HepG2 (cell line): ENCODE data around the gene CCER1. TPM values are rescaled to one million over a fixed set of nuclear protein-coding genes. Genes with fewer than 3 reads are reported as not detected.
A peak's percentile ranks its signal among the peaks of the same experiment; 100 is the strongest.

Experiments used
- ATAC-seq: fragments of 200-7000 bp; cut with Tn5 transposase; 3 replicates; pipeline ENCODE4 v1.9.1; 2020; ENCODE audit warnings: mild to moderate bottlenecking, moderate library complexity
- BruUV-seq: library from RNA; stranded (reverse); fragments of 400-500 nt; replicated peaks from 2 replicates; lab custom pipeline; 2021; lab: Mats Ljungman, UMichigan
- CTCF ChIA-PET: fragments of 300-600 bp; formaldehyde crosslinking; extraction: SDS; loops from one replicate; lab custom pipeline; 2021; ENCODE audit warnings: low total read pairs, inconsistent platforms, low intra/inter-chr PET ratio; lab: Yijun Ruan, JAX
- POLR2A ChIA-PET: fragments of 350-600 bp; sonication (Branson Sonifier 250); formaldehyde crosslinking; loops from one replicate; lab custom pipeline; 2020; ENCODE audit warnings: antibody characterized with exemption, inconsistent platforms; lab: Yijun Ruan, JAX
- DNase-seq: peaks from one replicate; pipeline ENCODE4 v3.0.0-alpha.2; 2015; ENCODE audit warnings: low spot score
- FAIRE-seq: peaks from 3 replicates; lab custom pipeline; 2011; peaks lifted over from hg19 to GRCh38; lab: Jason Lieb, UNC
- H2AFZ ChIP-seq: one replicate; pipeline ENCODE4 v1.6.1; 2011; ENCODE audit warnings: low read length, inconsistent platforms
- H3K27ac ChIP-seq: fragments of 300-600 bp; 3 replicates; pipeline ENCODE4 v1.8.0; 2011; ENCODE audit warnings: mixed run types, mild to moderate bottlenecking, mixed read lengths, low read length, inconsistent platforms; ENCODE audit not compliant: insufficient read depth; ENCODE audit errors: extremely low read length
- H3K27me3 ChIP-seq, 2 experiments: fragments of 200-600 bp in 1 of 2; 2 replicates in 1 of 2; 3 replicates in 1 of 2; pipeline versions ENCODE4 v1.6.0 to v1.8.0; 2011; ENCODE audit warnings: low read length in 2 of 2, mild to moderate bottlenecking in 2 of 2, moderate library complexity in 2 of 2, inconsistent platforms in 1 of 2; ENCODE audit not compliant: insufficient read depth in 2 of 2, control insufficient read depth in 1 of 2
- H3K36me3 ChIP-seq, 2 experiments: fragments of 200-600 bp in 1 of 2; replicated peaks in 1 of 2; 2 replicates in 1 of 2; 3 replicates in 1 of 2; pipeline versions ENCODE4 v1.5.1 to v1.8.0; 2011; ENCODE audit warnings: low read length in 2 of 2, inconsistent platforms in 1 of 2; ENCODE audit not compliant: insufficient read depth in 2 of 2, control insufficient read depth in 1 of 2
- H3K4me1 ChIP-seq: 2 replicates; pipeline ENCODE4 v1.5.1; 2012; ENCODE audit warnings: low read length, inconsistent platforms; ENCODE audit not compliant: insufficient read depth
- H3K4me2 ChIP-seq: 2 replicates; pipeline ENCODE4 v1.6.0; 2011; ENCODE audit warnings: low read depth, low read length, inconsistent platforms
- H3K4me3 ChIP-seq, 3 experiments: fragments of 200-600 bp in 1 of 3; sonication (generic), shearing (Covaris generic) in 1 of 3; replicated peaks in 1 of 3; 2 replicates each; pipeline ENCODE4 v1.5.1; 2011 to 2016; ENCODE audit warnings: low read length in 3 of 3, inconsistent platforms in 2 of 3, low read depth in 2 of 3, mild to moderate bottlenecking in 2 of 3, control low read depth in 1 of 3, mixed read lengths in 1 of 3; ENCODE audit not compliant: insufficient read depth in 1 of 3
- H3K79me2 ChIP-seq: one replicate; pipeline ENCODE4 v1.6.1; 2011; ENCODE audit warnings: low read length, inconsistent platforms; ENCODE audit not compliant: insufficient read depth
- H3K9ac ChIP-seq: 2 replicates; pipeline ENCODE4 v1.6.0; 2011; ENCODE audit warnings: mild to moderate bottlenecking, low read depth, low read length, inconsistent platforms; ENCODE audit not compliant: insufficient read depth
- H3K9me3 ChIP-seq: 2 replicates; pipeline ENCODE4 v1.5.1; 2012; ENCODE audit warnings: mild to moderate bottlenecking, low read length
- H4K20me1 ChIP-seq: 2 replicates; pipeline ENCODE4 v1.6.0; 2011; ENCODE audit warnings: inconsistent platforms, mild to moderate bottlenecking, low read length, moderate library complexity; ENCODE audit not compliant: insufficient read depth
- CEBPB ChIP-seq: IDR thresholded peaks from 2 replicates; pipeline ENCODE4 v1.6.1; 2011; ENCODE audit warnings: low read depth, low read length, improper control_type of control experiment, borderline replicate concordance
- CEBPG ChIP-seq: IDR thresholded peaks from 2 replicates; pipeline ENCODE4 v1.6.1; 2016
- KAT7 ChIP-seq: IDR thresholded peaks from 2 replicates; pipeline ENCODE4 v1.6.1; 2018; ENCODE audit warnings: borderline replicate concordance, missing compliant biosample characterization
- MIXL1 ChIP-seq: IDR thresholded peaks from 2 replicates; pipeline ENCODE4 v1.6.1; 2016
- SMC3 ChIP-seq: IDR thresholded peaks from 2 replicates; pipeline ENCODE4 v1.6.1; 2011; ENCODE audit warnings: low read length, improper control_type of control experiment
- STAG1 ChIP-seq: sonication (generic); formaldehyde crosslinking; IDR thresholded peaks from 2 replicates; pipeline ENCODE4 v1.4.0; 2020; ENCODE audit warnings: missing genetic modification reagents
- WGBS: methylation state at CpG from one replicate; pipeline ENCODE4 v1.1.6; 2017; ENCODE audit warnings: low lambda C conversion rate; 5-methylcytosine and 5-hydroxymethylcytosine counted together
- in situ Hi-C: cut with HindIII; loops from 2 replicates; pipeline ENCODE4 v1.10.0; 2017; ENCODE audit warnings: low pct_unique_long_range_greater_than_20kb; ENCODE audit not compliant: extremely low pct_ligation_motif_present
- intact Hi-C: fragments of 100-400 bp; cut with micrococcal nuclease; formaldehyde crosslinking; loops from one replicate; pipeline ENCODE4 v1.10.0; 2022; ENCODE audit not compliant: unreplicated experiment
- polyA plus RNA-seq, 8 experiments: library from polyadenylated mRNA; depleted of rRNA in 3 of 8; stranded (reverse) in 7 of 8; unstranded in 1 of 8; fragments of >200 nt; fragmentation: Illumina TruSeq in 4 of 8; extraction: Trizol in 4 of 8; gene quantifications; 2 replicates each; pipeline versions ENCODE4 v1.2.1 to v1.2.3, GENCODE V29; 2011 to 2016; ENCODE audit warnings: low read depth in 4 of 8, missing spikeins in 1 of 8, mixed read lengths in 1 of 8; ENCODE audit not compliant: insufficient read depth in 1 of 8
- total RNA-seq, 5 experiments: library from RNA; depleted of rRNA; stranded (reverse); fragments of >200 nt; fragmentation: Illumina TruSeq; extraction: Trizol; gene quantifications; 2 replicates each; pipeline ENCODE4 v1.2.3, GENCODE V29; 2016; ENCODE audit warnings: low read depth in 1 of 5
- TF ChIP-seq, protein P1 (sequence below), 2 experiments: fragments of 450-650 bp in 1 of 2; sonication (generic) in 1 of 2; formaldehyde crosslinking; IDR thresholded peaks; 2 replicates each; pipeline versions ENCODE4 v1.5.0 to v1.8.0; 2020 to 2022; ENCODE audit warnings: mild to moderate bottlenecking in 1 of 2, missing genetic modification reagents in 1 of 2
- TF ChIP-seq, protein P2 (sequence below): sonication (generic); formaldehyde crosslinking; IDR thresholded peaks from 2 replicates; pipeline ENCODE4 v1.5.0; 2020; ENCODE audit warnings: mild to moderate bottlenecking, missing genetic modification reagents, moderate library complexity
- TF ChIP-seq, protein P3 (sequence below): sonication (generic); formaldehyde crosslinking; IDR thresholded peaks from 2 replicates; pipeline ENCODE4 v1.4.0; 2020; ENCODE audit warnings: missing genetic modification reagents, borderline replicate concordance
- TF ChIP-seq, protein P4 (sequence below): sonication (generic); formaldehyde crosslinking; IDR thresholded peaks from 2 replicates; pipeline ENCODE4 v1.4.0; 2020; ENCODE audit warnings: missing genetic modification reagents

CCER1 gene
- total and polyA plus RNA-seq, 2 of the 13 experiments (the other 11 are each of a cell fraction or from before 2014, with no cell fraction given): not detected

DNA sequence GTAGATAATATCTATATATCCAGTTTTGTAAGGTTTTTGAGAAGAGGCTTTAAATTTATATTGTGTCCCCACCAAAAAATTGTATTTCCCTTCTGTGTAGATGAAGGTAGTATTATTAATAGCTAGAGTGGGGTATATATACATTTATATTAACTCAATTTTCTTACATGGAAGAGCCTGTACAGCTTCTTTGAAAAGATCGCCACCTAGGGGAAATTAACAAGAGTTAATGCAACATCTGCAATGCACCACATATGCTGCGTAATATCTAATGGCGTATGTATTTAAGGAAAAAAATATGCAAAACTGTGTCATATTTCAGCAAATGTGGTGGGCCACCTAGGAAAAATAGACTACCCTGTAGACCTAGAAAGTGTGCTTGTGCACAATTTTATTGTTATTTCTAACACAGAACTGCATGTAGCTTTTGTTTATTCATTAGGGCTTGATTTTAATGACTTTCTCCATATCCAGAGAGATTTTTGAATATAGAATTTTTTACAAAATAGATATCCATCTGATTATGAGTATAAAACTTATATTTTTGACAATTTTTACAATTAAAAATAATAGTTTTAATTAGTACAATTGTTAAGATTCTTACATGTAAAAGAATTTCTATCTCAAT, 14.0 kb downstream of the CCER1 start:
- Histone ChIP-seq H3K4me1 (no peaks in the 10 kb centered on the region), H3K9ac (no peak overlapping the region), H3K27me3 (no peaks in the 10 kb centered on the region), H3K79me2 (no peaks in the 10 kb centered on the region), H3K4me3 (no peak overlapping the region), H3K36me3 (no peaks in the 10 kb centered on the region), H3K27ac (no peak overlapping the region), H3K9me3 (no peaks in the 10 kb centered on the region), H3K4me2 (no peak overlapping the region), H2AFZ (no peak overlapping the region), H4K20me1 (no peaks in the 10 kb centered on the region)
- CTCF ChIA-PET: no interaction called here
- intact Hi-C loops: loop anchor here (5.0 kb wide), 1 partner anchor 1399 kb away; no protein-coding TSS in a partner anchor
- TF ChIP-seq, protein P1, sequence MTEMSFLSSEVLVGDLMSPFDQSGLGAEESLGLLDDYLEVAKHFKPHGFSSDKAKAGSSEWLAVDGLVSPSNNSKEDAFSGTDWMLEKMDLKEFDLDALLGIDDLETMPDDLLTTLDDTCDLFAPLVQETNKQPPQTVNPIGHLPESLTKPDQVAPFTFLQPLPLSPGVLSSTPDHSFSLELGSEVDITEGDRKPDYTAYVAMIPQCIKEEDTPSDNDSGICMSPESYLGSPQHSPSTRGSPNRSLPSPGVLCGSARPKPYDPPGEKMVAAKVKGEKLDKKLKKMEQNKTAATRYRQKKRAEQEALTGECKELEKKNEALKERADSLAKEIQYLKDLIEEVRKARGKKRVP (CRISPR knock-in tag; IDR thresholded peaks at IDR 0.05): no peak
- peak; percentile 38; the same call in 1 of the 2 replicates for TF ChIP-seq CEBPG (CRISPR knock-in tag)
- TF ChIP-seq, protein P2, sequence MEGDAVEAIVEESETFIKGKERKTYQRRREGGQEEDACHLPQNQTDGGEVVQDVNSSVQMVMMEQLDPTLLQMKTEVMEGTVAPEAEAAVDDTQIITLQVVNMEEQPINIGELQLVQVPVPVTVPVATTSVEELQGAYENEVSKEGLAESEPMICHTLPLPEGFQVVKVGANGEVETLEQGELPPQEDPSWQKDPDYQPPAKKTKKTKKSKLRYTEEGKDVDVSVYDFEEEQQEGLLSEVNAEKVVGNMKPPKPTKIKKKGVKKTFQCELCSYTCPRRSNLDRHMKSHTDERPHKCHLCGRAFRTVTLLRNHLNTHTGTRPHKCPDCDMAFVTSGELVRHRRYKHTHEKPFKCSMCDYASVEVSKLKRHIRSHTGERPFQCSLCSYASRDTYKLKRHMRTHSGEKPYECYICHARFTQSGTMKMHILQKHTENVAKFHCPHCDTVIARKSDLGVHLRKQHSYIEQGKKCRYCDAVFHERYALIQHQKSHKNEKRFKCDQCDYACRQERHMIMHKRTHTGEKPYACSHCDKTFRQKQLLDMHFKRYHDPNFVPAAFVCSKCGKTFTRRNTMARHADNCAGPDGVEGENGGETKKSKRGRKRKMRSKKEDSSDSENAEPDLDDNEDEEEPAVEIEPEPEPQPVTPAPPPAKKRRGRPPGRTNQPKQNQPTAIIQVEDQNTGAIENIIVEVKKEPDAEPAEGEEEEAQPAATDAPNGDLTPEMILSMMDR (CRISPR knock-in tag): peak; percentile 68
- TF ChIP-seq STAG1 (CRISPR knock-in tag): peak; percentile 69
- peak; percentile 9; the same call in 1 of the 2 replicates for TF ChIP-seq SMC3
- TF ChIP-seq, protein P3, sequence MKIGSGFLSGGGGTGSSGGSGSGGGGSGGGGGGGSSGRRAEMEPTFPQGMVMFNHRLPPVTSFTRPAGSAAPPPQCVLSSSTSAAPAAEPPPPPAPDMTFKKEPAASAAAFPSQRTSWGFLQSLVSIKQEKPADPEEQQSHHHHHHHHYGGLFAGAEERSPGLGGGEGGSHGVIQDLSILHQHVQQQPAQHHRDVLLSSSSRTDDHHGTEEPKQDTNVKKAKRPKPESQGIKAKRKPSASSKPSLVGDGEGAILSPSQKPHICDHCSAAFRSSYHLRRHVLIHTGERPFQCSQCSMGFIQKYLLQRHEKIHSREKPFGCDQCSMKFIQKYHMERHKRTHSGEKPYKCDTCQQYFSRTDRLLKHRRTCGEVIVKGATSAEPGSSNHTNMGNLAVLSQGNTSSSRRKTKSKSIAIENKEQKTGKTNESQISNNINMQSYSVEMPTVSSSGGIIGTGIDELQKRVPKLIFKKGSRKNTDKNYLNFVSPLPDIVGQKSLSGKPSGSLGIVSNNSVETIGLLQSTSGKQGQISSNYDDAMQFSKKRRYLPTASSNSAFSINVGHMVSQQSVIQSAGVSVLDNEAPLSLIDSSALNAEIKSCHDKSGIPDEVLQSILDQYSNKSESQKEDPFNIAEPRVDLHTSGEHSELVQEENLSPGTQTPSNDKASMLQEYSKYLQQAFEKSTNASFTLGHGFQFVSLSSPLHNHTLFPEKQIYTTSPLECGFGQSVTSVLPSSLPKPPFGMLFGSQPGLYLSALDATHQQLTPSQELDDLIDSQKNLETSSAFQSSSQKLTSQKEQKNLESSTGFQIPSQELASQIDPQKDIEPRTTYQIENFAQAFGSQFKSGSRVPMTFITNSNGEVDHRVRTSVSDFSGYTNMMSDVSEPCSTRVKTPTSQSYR: no peak
- TF ChIP-seq, protein P4, sequence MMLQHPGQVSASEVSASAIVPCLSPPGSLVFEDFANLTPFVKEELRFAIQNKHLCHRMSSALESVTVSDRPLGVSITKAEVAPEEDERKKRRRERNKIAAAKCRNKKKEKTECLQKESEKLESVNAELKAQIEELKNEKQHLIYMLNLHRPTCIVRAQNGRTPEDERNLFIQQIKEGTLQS (CRISPR knock-in tag): no peak
- TF ChIP-seq CEBPB: 0 out of 2 replicates have a peak, but pooled peaks have one; percentile 5
- no peak for TF ChIP-seq KAT7 (CRISPR knock-in tag)
- 0 out of 2 replicates have a peak, but pooled peaks have one; percentile 39 for TF ChIP-seq MIXL1 (CRISPR knock-in tag)
- BruUV-seq: no TSS peak
- peak; percentile 28 for DNase-seq
- peak; percentile 39 for FAIRE-seq
- in situ Hi-C loops: no loop called here
- WGBS: 13% methylated on average over 3 of the region's 3 CpGs
- peak; percentile 79 for ATAC-seq
- POLR2A ChIA-PET: no interaction called here
